Measurements from ENCODE around the gene TBCEL.

DNA sequence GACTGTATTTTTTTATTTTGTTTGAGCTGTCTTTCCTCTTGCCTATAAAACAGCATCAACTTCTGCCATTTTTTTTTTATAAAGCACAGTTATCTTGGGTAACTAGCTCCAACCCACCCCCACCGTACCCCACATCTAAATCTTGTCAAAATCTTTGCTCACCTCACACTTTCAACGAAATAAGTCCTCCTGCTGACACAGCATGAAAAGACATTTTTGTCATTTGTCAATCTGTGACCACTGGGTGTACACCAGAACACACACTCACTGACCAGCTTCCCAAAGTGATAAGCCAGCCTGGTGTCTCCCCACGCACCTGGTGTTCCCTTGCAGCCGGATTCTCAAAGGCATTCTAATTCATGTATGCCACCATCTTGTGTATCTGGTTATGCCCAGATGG, 75.5 kb downstream of the TBCEL start:
- TF ChIP-seq, protein P1, sequence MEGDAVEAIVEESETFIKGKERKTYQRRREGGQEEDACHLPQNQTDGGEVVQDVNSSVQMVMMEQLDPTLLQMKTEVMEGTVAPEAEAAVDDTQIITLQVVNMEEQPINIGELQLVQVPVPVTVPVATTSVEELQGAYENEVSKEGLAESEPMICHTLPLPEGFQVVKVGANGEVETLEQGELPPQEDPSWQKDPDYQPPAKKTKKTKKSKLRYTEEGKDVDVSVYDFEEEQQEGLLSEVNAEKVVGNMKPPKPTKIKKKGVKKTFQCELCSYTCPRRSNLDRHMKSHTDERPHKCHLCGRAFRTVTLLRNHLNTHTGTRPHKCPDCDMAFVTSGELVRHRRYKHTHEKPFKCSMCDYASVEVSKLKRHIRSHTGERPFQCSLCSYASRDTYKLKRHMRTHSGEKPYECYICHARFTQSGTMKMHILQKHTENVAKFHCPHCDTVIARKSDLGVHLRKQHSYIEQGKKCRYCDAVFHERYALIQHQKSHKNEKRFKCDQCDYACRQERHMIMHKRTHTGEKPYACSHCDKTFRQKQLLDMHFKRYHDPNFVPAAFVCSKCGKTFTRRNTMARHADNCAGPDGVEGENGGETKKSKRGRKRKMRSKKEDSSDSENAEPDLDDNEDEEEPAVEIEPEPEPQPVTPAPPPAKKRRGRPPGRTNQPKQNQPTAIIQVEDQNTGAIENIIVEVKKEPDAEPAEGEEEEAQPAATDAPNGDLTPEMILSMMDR (IDR thresholded peaks at IDR 0.05), result no peak
- TF ChIP-seq POLR2A (IDR thresholded peaks at IDR 0.05), result no peak

Data from upper lobe of left lung (tissue), 4 donors.